ENCODE measurements around the gene ADRB2.

GRCh38 chr5:148799737-148800527 lies 26.5 kb upstream of the ADRB2 start:
- TF ChIP-seq CTCF (IDR thresholded peaks at IDR 0.05; ENCODE audit: insufficient read depth, low read length) (no peak), GABPA (IDR thresholded peaks at IDR 0.05; ENCODE audit: low read depth) (no peak), SPI1 (IDR thresholded peaks at IDR 0.05; ENCODE audit: borderline replicate concordance, low read depth) (peak; percentile 74), POLR2AphosphoS5 (IDR thresholded peaks at IDR 0.05; ENCODE audit: low read depth) (no peak), REST (IDR thresholded peaks at IDR 0.05; ENCODE audit: insufficient replicate concordance, low read depth) (no peak)
